GM12864 (cell line): Measurements from ENCODE around the gene IQGAP2.

ENCODE experiments used
- DNase-seq: peaks from one replicate; pipeline ENCODE4 v3.0.0-alpha.2; 2011; ENCODE audit warnings: low read depth
- H3K4me3 ChIP-seq: 2 replicates; pipeline ENCODE4 v1.5.1; 2011; ENCODE audit warnings: mild to moderate bottlenecking, low read depth, low read length, control low read depth
- TF ChIP-seq, protein P1 (sequence below): IDR thresholded peaks from 2 replicates; pipeline ENCODE4 v1.5.1; 2011; ENCODE audit warnings: low read depth, mild to moderate bottlenecking, moderate library complexity, low read length, control low read depth, inconsistent platforms; ENCODE audit errors: missing control alignments

IQGAP2 gene

DNA sequence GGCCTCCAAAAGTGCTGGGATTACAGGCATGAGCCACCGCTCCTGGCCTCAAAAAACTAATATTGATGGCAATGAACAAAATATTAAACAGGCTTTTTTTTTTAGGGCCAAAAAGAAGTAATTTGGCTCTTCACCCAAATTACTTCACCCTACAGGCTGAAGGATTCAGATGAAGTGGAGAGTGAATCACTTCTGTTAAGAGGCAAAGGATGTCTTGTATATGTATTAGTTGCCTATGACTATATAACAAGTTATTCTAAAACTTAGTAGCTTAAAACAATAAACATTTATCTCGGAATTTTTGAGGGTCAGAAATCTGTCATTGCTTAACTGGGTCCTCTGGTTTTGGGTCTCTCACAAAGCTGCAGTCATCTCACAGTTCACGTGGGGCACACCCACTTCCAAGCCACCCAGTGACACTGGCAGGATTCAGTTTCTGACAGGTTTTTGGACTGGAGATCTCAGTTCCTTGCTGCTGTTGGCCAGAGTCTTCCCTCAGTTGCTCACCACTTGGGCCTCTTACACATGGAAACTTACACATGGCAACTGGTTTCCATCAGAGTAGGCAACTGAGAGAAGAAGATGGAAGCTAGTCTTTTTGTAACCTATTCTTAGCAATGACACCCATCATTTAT lies 66.7 kb downstream of the IQGAP2 start:
- DNase-seq = no peak
- TF ChIP-seq, protein P1, sequence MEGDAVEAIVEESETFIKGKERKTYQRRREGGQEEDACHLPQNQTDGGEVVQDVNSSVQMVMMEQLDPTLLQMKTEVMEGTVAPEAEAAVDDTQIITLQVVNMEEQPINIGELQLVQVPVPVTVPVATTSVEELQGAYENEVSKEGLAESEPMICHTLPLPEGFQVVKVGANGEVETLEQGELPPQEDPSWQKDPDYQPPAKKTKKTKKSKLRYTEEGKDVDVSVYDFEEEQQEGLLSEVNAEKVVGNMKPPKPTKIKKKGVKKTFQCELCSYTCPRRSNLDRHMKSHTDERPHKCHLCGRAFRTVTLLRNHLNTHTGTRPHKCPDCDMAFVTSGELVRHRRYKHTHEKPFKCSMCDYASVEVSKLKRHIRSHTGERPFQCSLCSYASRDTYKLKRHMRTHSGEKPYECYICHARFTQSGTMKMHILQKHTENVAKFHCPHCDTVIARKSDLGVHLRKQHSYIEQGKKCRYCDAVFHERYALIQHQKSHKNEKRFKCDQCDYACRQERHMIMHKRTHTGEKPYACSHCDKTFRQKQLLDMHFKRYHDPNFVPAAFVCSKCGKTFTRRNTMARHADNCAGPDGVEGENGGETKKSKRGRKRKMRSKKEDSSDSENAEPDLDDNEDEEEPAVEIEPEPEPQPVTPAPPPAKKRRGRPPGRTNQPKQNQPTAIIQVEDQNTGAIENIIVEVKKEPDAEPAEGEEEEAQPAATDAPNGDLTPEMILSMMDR = no peak
- no peak overlapping the region for H3K4me3 ChIP-seq

DNA sequence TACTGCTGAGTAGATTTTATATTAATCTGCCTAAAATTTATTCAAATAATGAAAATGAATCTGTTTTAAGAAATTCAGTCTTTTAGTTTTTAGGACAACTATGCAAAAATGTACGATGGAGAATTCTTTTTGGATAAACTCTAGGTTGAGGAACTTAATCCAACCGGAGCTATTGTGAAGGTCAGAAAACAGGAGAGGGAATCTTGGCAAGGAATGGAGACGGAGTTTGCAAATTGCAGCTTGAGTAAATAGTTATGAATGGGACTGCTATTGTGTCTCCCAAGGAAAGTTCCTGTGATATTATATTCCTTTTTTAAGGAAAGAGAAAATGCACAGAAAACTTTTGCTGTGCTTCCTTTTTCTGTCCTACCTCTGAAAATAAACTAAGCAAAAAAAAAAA lies 67.9 kb downstream of the IQGAP2 start:
- H3K4me3 ChIP-seq = no peak overlapping the region
- DNase-seq = no peak
- TF ChIP-seq, protein P1 = no peak

- DNase-seq = no peak
- TF ChIP-seq, protein P1 = no peak
- no peak overlapping the region for H3K4me3 ChIP-seq
Measured at GRCh38 chr5:76471406-76471805, 68.3 kb downstream of the IQGAP2 start.

- TF ChIP-seq, protein P1 = no peak
- H3K4me3 ChIP-seq = no peak overlapping the region
- no peak for DNase-seq
Measured at GRCh38 chr5:76471987-76472334, 68.9 kb downstream of the IQGAP2 start.

GRCh38 chr5:76472335-76473008 lies 69.4 kb downstream of the IQGAP2 start:
- TF ChIP-seq, protein P1 = no peak
- no peak for DNase-seq
- no peak overlapping the region for H3K4me3 ChIP-seq

- no peak overlapping the region for H3K4me3 ChIP-seq
- no peak for DNase-seq
- TF ChIP-seq, protein P1 = no peak
Measured at GRCh38 chr5:76473009-76473336, 69.9 kb downstream of the IQGAP2 start.

DNA sequence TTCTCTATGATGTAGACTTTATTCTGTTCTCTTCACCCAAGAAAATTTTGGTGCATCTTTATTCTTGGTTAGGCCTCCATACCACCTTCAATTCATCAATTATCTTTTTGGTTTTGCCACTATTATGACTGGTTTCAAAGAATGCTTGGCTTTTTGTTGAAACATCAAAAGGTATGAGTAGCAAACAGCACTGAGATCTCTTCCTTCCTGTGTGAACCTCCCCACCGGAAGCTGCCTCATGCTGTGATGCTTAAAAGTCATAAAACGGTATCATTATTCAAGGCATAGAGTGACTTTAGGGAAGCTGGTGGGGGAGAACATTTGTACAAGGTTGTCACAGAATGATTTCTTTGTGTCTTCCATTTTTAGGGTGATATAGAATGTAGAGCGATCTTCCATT lies 70.6 kb downstream of the IQGAP2 start:
- H3K4me3 ChIP-seq = no peak overlapping the region
- DNase-seq = no peak
- TF ChIP-seq, protein P1 = no peak
